ENCODE data around the gene MAGT1.

GRCh38 chrX:77893713-77894112, 1.5 kb downstream of the MAGT1 start:
- TF ChIP-seq, protein P1, sequence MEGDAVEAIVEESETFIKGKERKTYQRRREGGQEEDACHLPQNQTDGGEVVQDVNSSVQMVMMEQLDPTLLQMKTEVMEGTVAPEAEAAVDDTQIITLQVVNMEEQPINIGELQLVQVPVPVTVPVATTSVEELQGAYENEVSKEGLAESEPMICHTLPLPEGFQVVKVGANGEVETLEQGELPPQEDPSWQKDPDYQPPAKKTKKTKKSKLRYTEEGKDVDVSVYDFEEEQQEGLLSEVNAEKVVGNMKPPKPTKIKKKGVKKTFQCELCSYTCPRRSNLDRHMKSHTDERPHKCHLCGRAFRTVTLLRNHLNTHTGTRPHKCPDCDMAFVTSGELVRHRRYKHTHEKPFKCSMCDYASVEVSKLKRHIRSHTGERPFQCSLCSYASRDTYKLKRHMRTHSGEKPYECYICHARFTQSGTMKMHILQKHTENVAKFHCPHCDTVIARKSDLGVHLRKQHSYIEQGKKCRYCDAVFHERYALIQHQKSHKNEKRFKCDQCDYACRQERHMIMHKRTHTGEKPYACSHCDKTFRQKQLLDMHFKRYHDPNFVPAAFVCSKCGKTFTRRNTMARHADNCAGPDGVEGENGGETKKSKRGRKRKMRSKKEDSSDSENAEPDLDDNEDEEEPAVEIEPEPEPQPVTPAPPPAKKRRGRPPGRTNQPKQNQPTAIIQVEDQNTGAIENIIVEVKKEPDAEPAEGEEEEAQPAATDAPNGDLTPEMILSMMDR (conservative IDR thresholded peaks at IDR 0.05), result no peak
- no peak for TF ChIP-seq ZFX (IDR thresholded peaks at IDR 0.05)
